GM12892 (cell line): Measurements from ENCODE around the gene VPS13D.

Source experiments
- POLR2A ChIP-seq: IDR thresholded peaks from 2 replicates; pipeline ENCODE4 v1.6.1; 2011; ENCODE audit warnings: low read depth, low read length, control low read depth
- TAF1 ChIP-seq: IDR thresholded peaks from 2 replicates; pipeline ENCODE4 v1.6.1; 2011; ENCODE audit warnings: low read depth, mild to moderate bottlenecking, control low read depth, low read length, borderline replicate concordance

DNA sequence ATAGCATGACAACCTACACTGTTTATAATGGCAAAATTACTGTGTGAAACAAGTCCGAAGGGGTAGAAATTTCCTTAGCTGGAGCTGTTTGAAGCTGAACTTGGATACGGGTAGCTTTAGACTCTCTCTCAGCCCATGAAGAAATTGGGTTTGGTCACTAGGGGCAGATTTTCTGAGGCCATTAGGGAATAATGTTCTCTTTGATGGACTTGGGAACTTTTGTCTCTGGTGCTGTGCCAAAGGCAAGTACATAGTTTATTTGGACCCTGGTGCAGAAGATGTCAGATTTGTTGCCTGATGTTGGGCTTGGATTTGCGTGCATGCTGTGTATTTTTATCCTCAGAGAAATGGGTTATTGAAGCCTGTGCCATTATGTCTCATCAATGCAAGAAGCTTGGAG lies 109.6 kb downstream of the VPS13D start:
- TF ChIP-seq TAF1 (no peak), POLR2A (no peak)
